Measurements from ENCODE around the gene TGOLN2.

- TF ChIP-seq POLR2A (IDR thresholded peaks at IDR 0.05; ENCODE audit: low read length) = no peak
- TF ChIP-seq GATA1 (IDR thresholded peaks at IDR 0.05; ENCODE audit: low read depth, low read length) = no peak
Observed at GRCh38 chr2:85303780-85304531, 23.8 kb downstream of the TGOLN2 start.

All from erythroblast (primary cell).